ENCODE data around the gene ISG20L2. TPM values are rescaled to one million over a fixed set of nuclear protein-coding genes. Genes with fewer than 3 reads are reported as not detected.

The ISG20L2 gene
- total RNA-seq, 1 donor from 2014 or later: 6.2 TPM

GRCh38 chr1:156752843-156753482 is 24.4 kb upstream of the ISG20L2 start:
- DNase-seq: no peak

DNA sequence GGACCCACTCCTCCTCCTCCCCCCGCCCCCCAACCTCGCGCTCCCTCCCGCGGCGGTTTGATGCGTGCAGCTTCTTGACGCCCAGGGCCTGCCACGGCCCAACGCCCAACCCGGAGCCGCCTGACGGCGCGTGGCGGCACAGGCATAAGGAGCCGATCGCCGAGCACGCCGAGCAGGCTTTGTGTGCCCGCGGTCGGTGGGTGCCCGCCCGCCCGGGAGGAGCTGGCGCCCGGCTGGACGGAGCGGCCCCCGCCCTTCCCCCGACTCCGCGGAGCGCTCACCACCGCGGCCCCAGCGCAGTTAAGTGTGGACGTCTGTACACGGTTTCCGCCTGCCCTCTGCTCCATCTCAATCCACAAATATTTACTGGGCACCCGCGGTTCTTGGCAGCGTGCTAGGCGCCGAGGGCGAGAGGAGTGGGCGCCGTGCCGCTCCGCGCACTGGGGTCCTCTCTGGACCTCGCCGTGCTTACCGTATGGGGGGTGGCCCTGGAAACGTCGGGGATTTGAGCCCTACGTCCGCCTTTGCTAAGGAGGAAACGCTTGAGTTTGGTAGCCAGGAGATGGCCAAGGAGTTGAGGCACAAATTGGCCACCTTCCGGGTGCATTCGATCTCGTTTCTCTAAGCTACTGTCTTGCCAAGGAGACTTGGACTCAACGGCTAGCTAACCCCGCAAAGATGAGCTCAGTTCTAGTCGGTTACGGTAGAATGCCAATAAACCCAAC is 23.4 kb upstream of the ISG20L2 start:
- DNase-seq: peak; percentile 99

- no peak for DNase-seq
These were observed 22.8 kb upstream of the ISG20L2 start, which contains the start of gene HDGF for GRCh38 chr1:156751451-156751756. Gene HDGF (minus strand): TSS chr1:156751675. CDS start chr1:156751429, 246 bp downstream.

DNA sequence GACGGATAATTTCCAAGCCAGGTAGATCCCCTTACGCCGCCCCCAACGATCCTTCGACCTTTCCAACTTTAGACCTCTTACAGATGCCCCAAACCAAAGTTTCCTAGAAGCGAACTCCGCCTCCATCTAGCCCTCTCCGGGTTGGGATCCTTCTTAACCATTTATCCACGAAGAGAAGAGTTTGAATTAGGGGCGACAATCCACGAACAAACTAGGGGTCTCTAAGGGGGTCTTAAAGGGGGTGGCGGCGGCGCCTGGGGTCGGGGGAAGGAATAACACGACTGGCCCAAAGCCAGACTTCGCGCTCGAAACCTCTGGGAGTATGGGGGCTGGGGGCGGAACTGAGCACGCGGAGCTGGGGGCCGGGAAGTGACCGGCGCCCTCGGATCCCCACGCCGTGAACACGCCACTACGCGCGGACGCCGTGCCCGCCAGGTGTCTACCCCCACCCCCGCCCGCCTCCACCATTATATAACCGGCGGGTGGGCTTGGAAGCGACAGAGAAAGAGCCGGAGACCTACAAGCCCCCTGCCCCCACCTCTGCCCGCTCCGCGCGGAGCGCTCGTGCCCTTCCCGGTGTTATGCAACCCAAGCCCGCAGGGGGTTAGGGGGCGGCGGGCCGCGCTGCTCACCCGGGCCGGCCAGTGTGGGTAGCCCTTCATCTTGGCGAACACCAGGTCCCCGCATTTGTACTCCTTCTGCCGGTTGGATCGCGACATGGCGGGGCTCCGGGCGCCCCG is 22.3 kb upstream of the ISG20L2 start:
- no peak for DNase-seq

DNA sequence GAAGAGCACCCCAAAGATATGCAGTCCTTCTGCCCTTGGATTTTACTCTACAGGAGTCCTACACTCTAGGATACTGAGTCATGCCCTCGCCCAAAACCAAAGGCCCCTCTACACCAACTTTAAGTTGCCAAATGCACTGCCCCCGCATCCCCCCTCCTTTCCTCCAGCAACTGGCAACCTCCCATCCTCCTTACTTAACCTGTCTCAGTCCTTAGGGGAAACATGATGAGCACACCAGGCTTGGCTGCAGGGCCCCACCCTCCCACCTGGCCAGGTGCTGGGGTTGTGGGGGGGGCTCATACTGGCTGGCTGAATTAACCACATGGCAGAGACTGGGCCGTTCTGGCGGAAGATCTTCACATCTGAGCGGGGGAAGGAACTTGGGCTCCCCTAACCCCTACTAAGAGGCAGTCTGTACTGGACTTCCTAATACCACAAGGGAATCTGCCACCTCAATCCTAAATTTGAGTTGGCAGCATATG is 21.7 kb upstream of the ISG20L2 start:
- DNase-seq: no peak

DNA sequence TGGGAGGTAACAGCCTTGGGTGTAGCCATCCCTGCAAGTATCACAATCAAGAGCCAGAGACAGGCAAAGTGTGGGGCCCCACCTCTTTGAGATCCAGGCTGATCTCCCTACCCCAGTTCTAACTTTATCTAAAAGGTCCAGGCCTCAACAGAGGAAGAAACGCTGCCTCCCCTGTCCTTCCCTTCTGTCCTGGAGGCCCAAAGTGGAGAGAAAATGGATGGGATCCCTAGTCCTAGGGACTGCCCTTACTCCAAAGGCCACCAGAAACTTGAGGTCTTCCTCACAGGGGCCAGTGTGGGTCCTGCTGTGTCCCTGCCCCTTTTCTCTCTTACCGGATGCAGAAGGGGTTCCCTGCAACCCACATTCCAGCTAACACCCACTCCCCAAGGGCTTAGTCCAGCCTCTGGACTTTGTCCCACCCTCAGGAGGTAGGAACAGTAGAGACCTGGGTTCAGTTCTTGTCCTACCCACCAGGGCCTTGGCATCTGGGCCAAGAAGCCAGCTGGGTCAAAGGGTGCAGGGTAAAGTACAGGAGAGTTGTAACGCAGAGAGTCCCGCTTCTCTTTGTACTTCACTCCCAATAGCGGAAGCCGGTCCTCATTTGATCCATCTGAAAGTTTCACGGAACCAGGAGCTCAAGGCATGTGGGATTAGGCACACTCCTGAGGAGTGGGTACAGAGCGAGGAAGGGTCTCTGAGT is 21.0 kb upstream of the ISG20L2 start:
- no peak for DNase-seq

GRCh38 chr1:156748670-156749418 is 20.3 kb upstream of the ISG20L2 start:
- DNase-seq: no peak

- DNase-seq: no peak
These were observed 19.4 kb upstream of the ISG20L2 start for GRCh38 chr1:156747742-156748669.

- peak; percentile 77 for DNase-seq
These were observed 18.4 kb upstream of the ISG20L2 start for GRCh38 chr1:156746728-156747631.

- no peak for DNase-seq
These were observed 17.8 kb upstream of the ISG20L2 start for GRCh38 chr1:156746406-156746727.

- no peak for DNase-seq
These were observed 17.3 kb upstream of the ISG20L2 start for GRCh38 chr1:156745881-156746280.

- DNase-seq: no peak
These were observed 16.3 kb upstream of the ISG20L2 start for GRCh38 chr1:156744786-156745419.

DNA sequence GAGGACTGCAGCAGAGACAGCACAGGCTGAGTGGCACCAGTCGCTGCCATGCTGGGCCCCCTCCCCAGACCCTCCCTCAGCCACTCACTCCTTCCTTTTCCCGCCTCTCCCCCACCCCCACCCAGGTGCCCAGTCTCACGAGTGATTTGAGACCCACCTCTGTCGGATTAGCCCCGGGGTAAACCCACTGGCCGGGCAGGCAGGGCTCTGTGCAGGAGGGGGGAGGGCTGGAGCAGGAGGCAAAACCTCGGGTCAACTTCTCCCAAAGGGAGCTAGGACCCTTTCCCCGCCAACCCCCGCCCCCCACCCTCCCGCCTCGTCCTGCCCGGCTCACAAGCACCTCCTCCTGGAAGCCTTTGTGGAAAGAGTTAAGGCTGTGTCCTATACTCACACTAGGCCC is 15.8 kb upstream of the ISG20L2 start:
- DNase-seq: no peak

DNA sequence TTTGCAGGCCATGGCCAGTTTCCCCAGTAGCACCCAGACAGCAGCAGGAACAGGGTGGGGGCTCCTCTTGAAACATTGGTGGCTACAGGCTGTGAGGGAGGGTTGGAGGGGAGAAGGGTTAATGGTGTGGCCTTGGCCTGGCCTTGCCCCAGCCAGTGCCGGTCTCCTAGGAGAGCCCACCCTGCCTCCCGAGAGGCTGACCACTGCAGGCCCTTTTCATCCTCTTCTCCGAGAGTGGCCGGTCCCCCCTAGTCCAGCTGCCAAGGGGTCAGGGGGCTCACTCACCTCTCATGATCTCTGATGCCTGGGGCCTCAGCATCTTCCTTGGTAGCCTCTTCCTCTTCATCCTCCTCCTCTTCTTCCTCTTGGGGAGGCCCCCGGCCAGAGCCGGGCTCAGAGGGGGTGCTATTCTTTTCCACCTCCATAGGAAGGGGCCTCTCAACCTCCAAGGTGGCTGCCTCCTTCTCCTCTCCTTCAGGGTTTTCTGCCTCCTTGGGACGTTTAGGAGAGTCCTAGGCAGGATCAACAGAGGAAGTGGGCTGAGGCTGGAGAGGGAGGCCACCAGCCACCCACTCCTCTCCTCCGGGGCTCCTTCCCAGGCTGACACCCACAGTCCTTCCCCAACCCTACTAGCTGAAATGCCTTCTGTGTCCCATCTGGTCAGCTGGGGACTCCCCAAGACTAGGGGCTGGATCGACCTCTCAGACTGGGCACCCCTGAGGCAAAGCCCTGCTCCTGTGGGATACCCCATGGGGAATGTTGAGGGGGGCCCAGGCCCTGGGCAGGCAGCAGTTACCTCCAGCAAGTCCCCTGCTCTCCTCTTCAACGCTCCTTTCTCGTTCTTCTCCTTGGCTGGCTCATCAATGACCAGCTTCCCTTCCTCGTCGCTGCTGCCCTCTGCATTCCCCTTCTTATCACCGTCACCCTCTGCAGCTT is 15.1 kb upstream of the ISG20L2 start:
- no peak for DNase-seq

DNA sequence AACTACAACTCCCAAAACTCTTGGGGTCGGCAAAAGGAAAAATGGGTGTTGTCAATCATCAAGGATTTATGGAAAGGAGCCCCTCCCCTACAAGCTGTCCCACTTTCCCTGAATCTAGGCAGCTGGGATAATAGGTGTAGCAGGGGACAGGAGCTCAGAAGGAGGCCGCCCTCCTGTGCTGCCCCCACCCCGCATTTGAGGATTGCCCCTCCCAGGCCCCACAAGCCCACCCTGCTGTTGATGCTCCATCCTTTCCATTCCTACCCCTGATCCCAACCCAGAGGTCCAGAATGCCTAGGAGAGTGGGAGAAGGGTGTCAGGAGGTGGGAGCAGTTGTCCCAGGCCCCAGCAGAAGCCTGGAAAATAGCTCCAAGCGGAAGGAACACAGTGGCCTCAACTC is 14.2 kb upstream of the ISG20L2 start:
- no peak for DNase-seq

DNA sequence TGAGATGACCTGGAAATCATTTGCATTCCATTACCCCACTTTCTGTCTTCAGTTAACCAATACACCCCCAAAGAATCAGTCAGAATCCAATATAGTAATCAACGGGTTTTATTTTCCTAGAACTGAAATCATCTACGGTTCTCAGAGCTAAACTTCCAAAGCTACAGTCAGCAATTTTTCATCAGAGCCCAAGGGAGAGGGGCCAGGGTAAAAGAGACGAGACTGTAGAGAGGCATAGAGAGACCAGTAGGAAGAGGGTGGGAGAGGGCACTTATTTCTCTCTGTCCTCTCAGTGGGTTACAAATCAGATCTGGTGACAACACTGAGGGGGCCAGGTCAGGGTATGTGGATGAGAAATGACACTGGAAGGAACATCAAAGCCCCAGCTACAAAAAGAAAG is 13.5 kb upstream of the ISG20L2 start:
- DNase-seq: no peak

DNA sequence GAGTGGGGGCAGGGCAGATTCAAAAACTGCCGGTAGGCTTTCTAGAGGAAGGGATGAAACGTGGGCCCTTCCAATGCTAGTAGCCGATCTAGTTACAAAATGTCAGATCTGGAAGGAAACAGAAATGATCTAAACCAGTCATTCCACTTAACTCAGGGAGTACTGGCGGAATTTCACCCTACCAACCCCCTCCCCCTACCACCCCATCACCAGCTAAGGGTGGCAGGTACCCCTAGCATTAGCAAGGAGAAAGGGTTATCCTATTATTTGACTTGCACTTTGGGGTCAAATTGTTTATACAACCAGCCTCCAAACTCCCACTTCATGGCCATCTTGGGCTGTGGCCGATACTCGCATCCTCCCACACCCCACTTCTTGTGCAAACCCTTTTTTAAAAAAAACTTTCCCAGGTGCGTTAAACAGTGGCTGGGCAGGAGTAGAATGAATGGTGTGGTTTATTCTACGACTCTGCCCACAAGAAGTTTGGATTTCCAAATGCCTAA is 13.0 kb upstream of the ISG20L2 start:
- no peak for DNase-seq

Data from occipital lobe (tissue), 2 donors.